ENCODE results near the gene SNIP1.
A peak's percentile ranks its signal among the peaks of the same experiment; 100 is the strongest.
"Not testable (repeated sequence)": the region's sequence is repeated elsewhere in the genome, so short reads cannot be mapped to it uniquely, and the experiment has no call there.

SNIP1 gene, protein sequence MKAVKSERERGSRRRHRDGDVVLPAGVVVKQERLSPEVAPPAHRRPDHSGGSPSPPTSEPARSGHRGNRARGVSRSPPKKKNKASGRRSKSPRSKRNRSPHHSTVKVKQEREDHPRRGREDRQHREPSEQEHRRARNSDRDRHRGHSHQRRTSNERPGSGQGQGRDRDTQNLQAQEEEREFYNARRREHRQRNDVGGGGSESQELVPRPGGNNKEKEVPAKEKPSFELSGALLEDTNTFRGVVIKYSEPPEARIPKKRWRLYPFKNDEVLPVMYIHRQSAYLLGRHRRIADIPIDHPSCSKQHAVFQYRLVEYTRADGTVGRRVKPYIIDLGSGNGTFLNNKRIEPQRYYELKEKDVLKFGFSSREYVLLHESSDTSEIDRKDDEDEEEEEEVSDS
- 55.3 to 59.1 reads per million in 2 donors for total RNA-seq

DNA sequence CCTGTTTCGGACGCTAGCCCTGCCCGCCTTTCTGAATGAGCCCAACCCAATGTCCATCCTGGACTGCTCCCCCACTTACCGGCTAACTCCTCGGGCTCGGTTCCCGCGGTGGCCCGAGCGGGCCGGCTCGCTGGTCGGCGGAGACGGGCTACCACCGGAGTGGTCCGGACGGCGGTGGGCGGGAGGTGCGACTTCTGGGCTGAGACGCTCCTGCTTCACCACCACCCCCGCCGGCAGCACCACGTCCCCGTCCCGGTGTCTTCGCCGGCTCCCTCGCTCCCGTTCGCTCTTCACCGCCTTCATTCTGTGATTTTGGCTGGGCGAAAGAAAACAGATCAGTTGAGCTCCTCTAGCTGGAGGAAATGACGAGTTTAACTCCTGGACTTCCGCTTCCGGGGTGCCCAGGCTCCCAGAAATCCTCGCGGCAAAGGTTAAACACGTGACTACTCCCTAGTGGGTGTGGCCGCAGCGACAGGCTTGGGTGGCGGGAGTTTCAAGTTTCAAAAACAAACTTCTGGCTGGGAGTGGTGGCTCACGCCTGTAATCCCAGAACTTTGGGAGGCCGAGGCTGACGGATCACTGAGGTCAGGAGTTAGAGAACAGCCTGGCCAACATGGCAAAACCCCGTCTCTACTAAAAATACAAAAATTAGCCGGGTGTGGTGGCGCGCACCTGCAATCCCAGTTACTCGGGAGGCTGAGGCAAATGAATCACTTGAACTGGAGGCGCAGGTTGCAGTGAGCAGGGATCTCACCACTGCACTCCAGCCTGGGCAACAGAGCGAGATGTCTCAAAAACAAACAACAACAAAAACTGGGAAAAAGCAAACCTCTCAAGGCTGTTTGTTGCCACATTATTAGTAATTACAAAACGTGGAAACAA is at the start of gene SNIP1:
Gene SNIP1, minus strand, starts transcription at position 367 of the 882 bp plus-strand sequence. Its CDS starts 64 bp downstream, at position 303.
- DNase-seq: peak; percentile 84

- DNase-seq: peak; percentile 10
Measured at GRCh38 chr1:37602750-37603694, 48.9 kb upstream of the SNIP1 start.

DNA sequence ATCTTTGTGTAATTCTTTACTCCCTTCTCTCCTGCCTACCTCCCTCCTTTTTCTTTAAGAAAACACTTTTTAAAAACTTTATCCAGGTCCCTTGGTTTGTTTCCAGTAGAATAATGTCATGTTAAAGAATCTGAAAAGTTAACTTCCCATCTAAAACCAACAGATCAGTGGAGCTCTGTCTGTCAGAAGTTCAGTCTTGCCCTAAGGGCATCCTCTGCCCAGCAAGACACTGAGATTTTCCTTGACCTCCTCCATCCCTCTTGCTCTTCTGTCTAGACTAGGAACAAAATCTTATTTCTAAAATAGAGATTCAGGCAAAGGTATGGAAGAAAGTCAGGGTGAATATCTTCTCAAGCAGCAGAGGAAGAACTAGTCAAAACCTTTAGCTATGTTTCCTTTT is 47.3 kb upstream of the SNIP1 start:
- DNase-seq: no peak

DNA sequence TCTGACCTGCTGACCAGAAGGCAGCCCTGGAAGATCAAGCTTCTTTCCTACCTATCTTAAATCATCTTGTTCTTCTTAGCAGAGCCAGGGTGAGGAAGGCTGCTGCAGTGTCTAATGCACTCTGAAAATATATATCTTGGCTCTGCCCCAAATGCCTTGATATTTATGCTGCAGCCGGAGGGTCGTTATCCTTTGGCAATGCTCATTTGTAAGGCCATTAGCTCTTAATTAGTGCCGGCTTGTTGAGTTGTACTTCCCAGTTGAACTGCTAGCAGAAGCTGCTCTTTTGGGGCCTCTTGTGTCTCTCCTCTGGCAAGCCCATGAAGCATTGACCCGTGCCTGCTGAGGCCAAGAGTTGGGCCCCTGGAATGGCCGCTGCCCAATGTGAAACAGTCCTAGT is 45.8 kb upstream of the SNIP1 start:
- DNase-seq: no peak

- no peak for DNase-seq
Measured at GRCh38 chr1:37596182-37596667, 42.1 kb upstream of the SNIP1 start.

GRCh38 chr1:37595440-37596181 is 41.5 kb upstream of the SNIP1 start, which contains the start of gene GNL2:
TSS of gene GNL2 (minus strand) at chr1:37595937. CDS start at chr1:37595822, 115 bp downstream.
- DNase-seq: peak; percentile 95

DNA sequence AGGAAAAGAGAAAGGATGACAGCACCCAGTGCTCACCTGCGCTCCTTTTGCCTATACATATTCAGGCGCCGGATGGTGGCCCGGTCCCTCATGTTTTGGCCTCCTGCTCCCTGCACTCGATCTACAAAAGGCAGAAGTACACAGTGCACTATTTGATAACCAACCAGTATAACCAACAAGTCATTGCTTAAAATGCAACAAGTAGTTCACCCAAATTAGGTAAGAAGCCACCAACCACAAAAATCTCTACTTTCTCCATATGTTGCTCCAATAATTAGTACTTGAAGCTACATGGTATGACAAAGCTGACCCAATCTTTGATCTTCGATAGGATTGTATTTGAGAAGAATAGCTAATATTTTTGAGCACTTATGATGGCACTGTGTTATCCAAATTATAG is 39.6 kb upstream of the SNIP1 start:
- DNase-seq: no peak

GRCh38 chr1:37588939-37589338 is 34.8 kb upstream of the SNIP1 start:
- DNase-seq: no peak

- DNase-seq: not testable (repeated sequence)
Measured at GRCh38 chr1:37584544-37584943, 30.5 kb upstream of the SNIP1 start.

DNA sequence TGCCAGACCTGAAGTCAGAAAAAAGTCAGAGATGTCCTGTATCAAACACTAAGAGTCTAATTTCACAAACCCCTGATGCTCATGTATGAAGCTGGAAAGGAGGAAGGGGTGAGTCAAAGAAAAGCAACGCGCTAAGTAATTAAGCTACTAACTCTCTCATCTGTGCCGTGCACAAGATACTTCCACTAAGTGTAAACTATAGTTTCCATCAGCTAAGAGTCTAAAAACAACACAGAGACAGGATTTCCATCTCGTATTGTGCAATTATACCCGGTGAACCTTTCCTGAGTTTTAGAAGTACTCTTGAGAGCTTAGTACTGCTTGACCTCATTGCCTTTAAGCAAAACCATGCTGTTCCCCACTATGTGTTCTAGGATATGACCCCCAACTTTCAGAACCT is 21.6 kb upstream of the SNIP1 start:
- DNase-seq: no peak

DNA sequence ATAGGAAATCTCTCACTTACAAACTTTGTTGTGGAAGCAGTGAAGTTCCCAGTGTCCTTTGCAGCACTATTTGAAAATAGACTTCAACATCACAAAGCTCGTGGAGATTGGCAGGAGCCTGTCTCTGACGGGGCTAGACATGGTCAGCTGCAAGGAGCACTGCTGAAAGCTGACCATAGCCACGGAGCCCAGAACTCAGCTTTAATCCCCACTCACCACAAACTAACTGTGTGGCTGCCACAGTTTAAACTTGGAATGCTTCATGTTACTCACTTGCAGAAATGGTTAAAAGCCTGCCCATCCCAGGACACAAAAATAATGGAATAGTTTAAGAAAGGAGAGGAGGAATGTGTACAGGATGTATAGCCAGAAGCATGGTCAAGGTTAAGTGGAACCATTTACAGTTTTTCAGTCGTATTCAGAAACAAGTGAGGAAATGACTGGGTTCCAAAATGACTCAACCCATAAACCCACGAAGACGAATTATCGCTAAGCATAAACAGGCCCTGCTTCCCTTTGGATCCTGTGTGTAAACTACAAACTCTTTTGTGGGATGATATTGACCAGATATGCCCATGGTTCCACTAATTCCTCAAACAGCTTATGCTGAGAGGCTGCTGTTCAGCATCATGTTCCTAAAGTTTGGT is 20.9 kb upstream of the SNIP1 start:
- no peak for DNase-seq

DNA sequence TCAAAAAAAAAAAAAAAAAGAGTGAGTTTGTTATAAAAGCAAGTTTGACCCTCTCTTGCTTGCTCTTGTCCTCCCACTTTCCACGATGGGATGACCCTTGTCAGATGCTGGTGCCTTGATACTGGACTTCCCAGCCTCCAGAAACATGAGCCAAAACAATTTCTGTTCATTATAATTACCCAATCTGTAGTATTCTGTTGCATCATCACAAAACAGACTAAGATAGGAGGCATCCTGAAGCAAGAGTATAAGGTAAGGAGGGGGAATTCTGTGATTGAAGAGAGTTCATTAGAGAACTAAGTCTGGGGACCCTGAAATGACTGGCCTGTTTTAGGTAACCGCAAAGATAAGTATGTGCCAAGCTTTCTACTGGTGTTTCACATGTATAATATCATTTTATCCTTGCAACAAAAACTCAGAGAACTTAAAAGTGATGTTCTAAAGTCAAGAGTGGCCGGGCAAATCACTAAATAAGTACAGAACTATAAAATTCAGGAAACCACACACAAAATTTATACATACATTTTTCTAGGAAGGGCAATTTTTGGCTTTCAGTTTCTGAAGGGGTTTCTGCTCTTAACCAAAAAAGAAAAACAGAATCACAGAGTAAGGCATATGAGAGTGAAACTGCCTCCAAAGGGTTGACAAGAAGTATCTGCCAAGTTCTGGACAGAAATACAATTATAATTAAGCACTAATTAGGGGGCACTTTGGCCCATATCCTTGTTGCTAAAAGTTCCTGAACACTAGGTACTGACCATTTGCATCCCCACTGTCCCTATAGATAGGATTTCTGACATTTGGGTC is 16.6 kb upstream of the SNIP1 start:
- no peak for DNase-seq

DNA sequence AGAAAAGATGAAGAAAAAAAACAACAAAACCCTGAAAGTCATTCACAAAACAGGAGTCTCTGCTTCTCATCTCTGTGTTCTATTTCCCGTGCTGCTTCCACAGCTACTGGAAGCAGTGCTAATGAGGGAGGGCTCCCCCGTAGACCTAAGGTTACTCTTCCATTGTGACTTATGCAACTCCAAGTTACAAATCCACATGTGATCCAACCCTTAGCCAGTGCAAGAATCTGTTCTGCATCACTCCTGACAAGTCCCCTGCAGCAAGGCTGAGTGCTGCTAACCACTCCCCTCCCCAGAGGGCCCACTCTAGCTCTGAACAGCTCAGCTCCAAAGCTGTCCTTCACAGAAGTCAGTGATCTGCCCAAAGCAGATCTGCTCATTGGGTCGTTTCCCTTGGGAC is 12.9 kb upstream of the SNIP1 start:
- no peak for DNase-seq

- DNase-seq: no peak
Measured at GRCh38 chr1:37564892-37565291, 10.8 kb upstream of the SNIP1 start.

DNA sequence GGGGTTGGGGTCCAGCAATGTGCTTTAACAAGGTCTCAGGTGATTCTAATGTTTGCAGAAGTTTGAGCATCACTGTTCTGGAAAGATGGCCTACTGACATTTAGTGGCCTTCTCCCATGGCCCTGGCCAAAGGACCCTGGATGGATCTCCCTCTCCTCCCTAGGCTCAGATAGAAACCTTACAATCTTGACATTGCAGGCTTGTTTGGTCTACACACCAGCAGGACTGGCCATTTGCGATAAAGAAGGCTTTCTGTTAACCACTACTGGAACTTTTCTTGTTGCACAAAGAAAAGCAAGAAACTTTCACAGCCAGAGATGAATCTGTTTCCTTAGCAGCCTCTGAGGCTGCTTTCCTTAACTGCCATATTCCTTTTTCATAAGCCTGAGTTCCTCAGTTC is 8.9 kb upstream of the SNIP1 start:
- no peak for DNase-seq

DNA sequence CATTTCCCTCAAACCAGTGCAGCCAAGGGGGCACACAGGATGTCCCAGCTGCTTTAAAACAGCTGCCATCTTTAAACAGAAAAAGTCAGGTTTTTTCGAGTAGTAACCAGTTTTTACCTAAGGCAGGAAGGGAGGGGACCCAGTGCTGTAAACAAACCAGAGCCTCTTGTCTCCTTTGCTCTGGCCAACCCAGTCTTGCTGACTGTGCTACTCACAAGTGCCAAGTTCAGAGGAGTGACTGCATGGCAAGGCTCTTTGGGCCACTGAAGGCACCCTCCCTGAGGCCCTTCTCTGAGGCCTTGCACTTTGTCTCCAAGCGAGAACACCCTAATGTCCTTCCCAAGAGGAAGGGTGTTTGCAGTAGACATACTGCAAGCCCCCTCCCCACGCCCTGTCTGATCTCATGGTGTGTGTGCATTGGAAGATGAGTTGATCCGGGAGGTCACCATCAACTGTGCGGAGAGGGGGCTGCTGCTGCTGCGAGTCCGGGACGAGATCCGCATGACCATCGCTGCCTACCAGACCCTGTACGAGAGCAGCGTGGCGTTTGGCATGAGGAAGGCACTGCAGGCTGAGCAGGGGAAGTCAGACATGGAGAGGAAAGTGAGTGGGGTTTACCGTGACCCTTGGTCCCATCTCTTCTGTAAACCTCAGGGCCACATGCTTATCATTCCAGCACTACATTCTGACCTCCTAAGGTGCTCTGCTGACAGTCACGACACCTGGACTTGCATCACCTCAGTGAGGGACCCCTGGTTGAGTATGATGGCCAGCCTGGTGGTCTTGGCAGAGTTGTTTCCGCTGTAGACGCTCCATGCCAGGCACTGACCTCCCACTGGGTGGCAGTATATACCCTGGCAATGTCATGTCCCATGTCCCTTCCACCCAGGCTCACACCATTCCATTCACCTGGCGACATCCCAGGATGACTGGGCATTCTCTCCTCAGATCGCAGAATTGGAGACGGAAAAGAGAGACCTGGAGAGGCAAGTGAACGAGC is 7.3 kb upstream of the SNIP1 start:
- DNase-seq: peak; percentile 10

- DNase-seq: no peak
Measured at GRCh38 chr1:37560401-37561132, 6.5 kb upstream of the SNIP1 start.

DNA sequence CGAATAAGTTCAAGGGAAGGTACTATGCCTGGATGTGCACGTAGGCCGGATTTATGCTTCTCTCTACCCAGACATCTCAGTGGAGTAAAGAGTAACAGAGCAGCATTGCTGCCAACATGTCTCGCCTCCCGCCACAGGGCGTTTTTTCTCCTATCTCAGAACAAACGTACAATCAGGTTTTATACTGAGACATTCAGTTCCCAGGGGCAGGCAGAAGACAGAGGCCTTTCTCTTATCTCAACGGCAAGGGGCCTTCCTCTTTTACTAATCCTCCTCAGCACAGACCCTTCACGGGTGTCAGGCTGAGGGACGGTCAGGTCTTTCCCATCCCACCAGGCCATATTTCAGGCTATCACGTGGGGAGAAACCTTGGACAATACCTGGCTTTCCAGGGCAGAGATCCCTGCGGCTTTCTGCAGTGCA is 5.9 kb upstream of the SNIP1 start:
- not testable (repeated sequence) for DNase-seq
